ENCODE measurements around the gene ZNF598. TPM values are rescaled to one million over a fixed set of nuclear protein-coding genes. Genes with fewer than 3 reads are reported as not detected.
A peak's percentile ranks its signal among the peaks of the same experiment; 100 is the strongest.

The ZNF598 gene
- total RNA-seq, 2 experiments from 2014 or later = 75.1 to 75.9 TPM

DNA sequence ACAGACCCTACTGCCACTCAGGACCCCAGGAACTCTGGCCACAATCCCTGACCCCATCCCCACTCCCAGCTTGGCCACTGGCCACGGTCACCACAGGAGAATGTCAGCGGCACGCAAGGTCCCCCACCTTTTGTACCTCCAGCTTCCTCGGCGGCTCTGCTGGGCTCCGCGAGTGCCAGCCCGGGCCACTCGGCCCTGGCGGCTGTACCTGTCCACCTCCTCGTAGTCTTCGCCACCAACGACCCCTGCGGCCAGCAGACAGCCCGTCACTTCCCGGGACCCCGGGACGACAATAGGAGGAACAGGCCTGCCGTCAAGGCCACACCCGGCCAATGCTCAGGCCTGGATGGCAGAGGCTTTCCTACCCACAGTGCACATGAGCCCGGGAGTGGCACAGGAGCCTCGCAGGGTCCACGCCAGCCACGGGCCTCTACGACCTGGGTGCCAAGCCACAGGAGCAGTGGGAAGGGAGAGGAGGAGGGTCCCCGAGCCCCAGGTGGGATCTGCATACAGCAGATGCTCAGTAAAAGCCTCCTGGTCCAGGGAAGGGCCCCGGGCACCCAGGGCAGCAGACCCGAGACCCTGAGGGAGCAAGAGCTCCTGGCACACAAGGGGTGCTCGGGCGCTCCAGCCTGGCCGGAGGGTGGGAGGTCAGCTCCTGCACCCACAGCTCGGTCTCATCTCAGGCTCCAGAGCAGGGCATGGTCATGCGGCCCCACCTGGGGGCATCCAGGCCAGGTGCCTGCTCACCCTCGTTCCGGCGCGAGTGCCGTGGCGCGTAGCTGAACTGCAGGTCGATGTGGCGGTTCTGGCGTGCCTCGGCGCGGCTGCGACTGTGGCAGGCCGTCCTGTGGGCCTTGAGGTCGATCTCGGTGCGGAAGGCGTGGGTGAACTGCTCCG, 7.9 kb downstream of the ZNF598 start:
- H3K36me3 Mint-ChIP-seq (ENCODE audit: low read depth) = peaks cover 31% of the 10 kb centered on the region
- peaks cover 23% of the 10 kb centered on the region for H3K4me1 Mint-ChIP-seq (ENCODE audit: low read depth)
- DNase-seq = no peak
- H3K27ac Mint-ChIP-seq = no peak overlapping the region
- no peaks in the 10 kb centered on the region for H3K9me3 Mint-ChIP-seq (ENCODE audit: insufficient read depth)
- no peak for ATAC-seq
- no peak overlapping the region for H3K4me3 Mint-ChIP-seq
- POLR2A ChIA-PET = interaction anchor here (1.2 to 1.3 kb wide), 2 partner anchors 14 to 154 kb away, joined by 3 read pairs; partner anchors contain the start of gene TRAF7
- CTCF ChIA-PET = interaction anchor here (3.1 kb wide), 1 partner anchor 153 kb away, joined by 14 read pairs; the partner anchor contains the start of gene TRAF7
- H3K27me3 Mint-ChIP-seq (ENCODE audit: low read depth) = no peaks in the 10 kb centered on the region

DNA sequence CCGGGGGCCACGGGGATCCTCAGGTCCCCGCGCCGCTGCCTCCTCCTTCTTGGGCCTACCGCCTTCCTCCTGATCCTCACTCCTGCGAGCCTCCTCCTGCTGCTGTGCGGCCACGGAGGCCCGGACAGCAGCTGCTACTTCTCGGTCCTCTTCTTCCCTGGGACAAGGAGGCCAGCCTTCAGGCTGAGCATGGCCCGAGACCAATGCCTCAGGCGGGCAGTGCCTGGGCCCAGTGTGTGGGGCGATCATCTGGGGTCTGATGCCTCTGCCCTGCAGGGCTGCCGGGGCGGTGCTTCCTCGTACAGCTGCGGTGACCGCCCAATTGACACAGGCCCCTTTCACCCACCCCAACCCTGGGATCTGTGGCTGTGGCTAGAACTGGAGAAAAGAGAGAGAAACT, 8.6 kb downstream of the ZNF598 start:
- Mint-ChIP-seq H3K36me3 (ENCODE audit: low read depth) (peaks cover 29% of the 10 kb centered on the region), H3K27me3 (ENCODE audit: low read depth) (no peaks in the 10 kb centered on the region), H3K4me3 (no peak overlapping the region), H3K9me3 (ENCODE audit: insufficient read depth) (no peaks in the 10 kb centered on the region), H3K4me1 (ENCODE audit: low read depth) (peaks cover 23% of the 10 kb centered on the region), H3K27ac (no peak overlapping the region)
- POLR2A ChIA-PET = interaction anchor here (1.3 to 1.4 kb wide), 2 partner anchors 13 to 36 kb away, joined by 3 to 5 read pairs; partner anchors contain the start of gene RPS2
- no peak for ATAC-seq
- CTCF ChIA-PET = interaction anchor here (1.3 kb wide), 1 partner anchor 139 kb away, joined by 5 read pairs; no protein-coding TSS in a partner anchor
- no peak for DNase-seq

DNA sequence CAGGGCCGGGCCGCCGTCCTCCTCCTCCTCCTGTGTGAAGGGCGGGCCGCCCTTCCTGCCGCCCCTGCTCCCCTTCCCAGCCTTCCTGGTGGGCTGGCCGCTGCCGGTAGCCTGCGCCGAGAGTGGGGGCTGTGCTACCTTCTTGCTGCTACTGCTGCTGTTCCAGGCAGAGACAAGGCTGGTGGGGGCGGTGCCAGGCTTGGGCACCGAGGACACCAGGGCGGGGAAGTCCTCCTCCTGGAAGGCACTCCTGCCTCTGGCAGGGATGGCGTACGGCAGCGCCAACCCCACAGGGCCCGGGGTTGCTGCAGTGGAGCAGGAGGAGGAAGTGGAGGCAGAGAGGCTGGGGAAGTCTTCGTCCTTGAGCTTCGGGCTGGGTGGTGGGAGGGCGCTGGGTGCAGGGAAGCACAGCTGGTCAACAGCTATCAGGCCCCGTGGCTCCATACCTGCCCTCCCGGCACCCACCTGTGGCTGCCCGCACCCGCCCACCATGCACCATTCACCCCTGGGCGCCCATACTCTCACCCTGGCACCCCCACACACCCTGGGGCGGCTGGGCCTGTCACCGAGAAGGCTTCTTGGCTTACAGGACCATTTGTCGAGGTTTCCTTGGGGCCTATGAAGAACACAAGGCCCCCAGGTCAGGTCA, 9.6 kb downstream of the ZNF598 start:
- CTCF ChIA-PET = interaction anchor here (1.3 kb wide), 1 partner anchor 140 kb away, joined by 5 read pairs; no protein-coding TSS in a partner anchor
- ATAC-seq (no peak), DNase-seq (no peak)
- POLR2A ChIA-PET = interaction anchor here (1.3 to 1.4 kb wide), 2 partner anchors 12 to 35 kb away, joined by 3 to 5 read pairs; partner anchors contain the start of gene RPS2
- Mint-ChIP-seq H3K27me3 (ENCODE audit: low read depth) (no peaks in the 10 kb centered on the region), H3K27ac (no peak overlapping the region), H3K4me1 (ENCODE audit: low read depth) (peaks cover 18% of the 10 kb centered on the region), H3K4me3 (no peak overlapping the region), H3K36me3 (ENCODE audit: low read depth) (peaks cover 33% of the 10 kb centered on the region), H3K9me3 (ENCODE audit: insufficient read depth) (no peaks in the 10 kb centered on the region)

DNA sequence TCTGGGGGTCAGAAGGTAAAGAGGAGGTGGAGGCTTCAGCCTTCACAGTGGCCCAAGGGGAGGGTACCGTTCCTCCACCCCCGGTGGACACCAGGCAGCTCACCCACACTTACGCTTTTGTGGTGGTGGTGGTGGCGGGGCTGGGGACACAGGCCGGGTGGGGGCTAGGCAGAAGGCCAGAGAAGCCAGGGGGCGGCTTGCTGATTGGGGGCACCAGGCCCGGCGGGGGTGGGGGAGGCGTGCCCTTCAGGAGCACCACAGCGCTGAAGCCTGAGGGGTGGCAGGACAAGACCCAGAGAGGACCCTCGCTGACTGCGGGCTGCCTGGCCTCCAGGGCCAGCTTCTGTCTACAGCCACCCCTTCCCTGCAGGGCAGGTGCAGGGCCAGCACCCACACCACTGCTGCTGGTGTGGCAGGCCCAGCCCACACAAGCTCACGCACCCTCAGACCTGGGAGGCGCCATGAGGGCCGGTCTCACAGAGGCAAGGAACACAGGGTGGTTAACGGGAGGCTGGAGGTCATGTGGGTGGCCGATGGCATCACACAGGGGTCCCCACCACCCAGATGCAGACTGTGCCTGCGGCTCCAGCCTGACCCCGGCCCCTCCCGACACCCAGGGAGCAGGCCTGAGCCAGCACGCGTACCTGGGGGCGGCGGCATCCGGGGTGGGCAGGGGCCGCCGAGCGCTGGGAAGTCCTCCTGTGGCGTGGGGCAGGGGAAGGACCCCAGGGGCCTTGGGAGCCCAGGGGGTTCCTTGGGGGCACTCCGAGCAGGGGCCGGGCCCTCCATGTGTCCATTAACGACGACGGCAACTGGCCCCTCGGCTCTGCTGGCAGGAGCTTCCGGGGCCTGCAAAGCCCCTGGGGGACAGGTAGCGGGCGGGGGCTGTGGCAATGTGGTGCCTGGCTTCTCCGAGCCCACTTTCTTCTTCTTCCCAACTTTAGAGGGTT, 10.5 kb downstream of the ZNF598 start:
- H3K4me1 Mint-ChIP-seq (ENCODE audit: low read depth) = peaks cover 16% of the 10 kb centered on the region
- CTCF ChIA-PET = no interaction called here
- POLR2A ChIA-PET = no interaction called here
- H3K9me3 Mint-ChIP-seq (ENCODE audit: insufficient read depth) = no peaks in the 10 kb centered on the region
- ATAC-seq (no peak), DNase-seq (no peak)
- H3K27ac Mint-ChIP-seq = no peak overlapping the region
- no peak overlapping the region for H3K4me3 Mint-ChIP-seq
- peaks cover 31% of the 10 kb centered on the region for H3K36me3 Mint-ChIP-seq (ENCODE audit: low read depth)
- H3K27me3 Mint-ChIP-seq (ENCODE audit: low read depth) = no peaks in the 10 kb centered on the region

DNA sequence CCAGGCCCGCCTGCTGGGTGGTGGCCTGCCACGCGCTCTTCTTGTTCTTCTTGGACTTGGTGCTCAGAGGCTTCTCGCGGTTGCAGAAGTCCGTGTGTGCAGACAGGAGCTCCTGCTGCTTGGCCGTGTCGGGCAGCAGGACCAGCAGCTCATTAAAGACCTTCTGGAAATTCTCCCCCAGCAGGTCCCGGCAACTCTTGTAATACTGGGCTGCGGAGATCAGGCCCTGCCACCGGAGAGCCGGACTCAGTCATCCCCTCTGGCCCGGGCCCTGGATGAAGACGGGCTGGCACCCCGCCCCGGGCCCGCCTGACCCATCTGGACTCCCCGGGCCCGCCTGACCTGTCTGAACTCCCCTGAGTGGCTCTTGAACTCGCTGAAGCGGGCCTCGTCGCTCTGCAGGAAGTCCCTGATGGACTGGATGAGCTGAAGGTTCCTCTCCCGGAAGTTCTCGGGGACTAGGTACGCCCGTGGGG, 11.2 kb downstream of the ZNF598 start:
- Mint-ChIP-seq H3K27ac (no peak overlapping the region), H3K9me3 (ENCODE audit: insufficient read depth) (no peaks in the 10 kb centered on the region), H3K4me3 (no peak overlapping the region), H3K36me3 (ENCODE audit: low read depth) (peaks cover 31% of the 10 kb centered on the region), H3K27me3 (ENCODE audit: low read depth) (no peaks in the 10 kb centered on the region), H3K4me1 (ENCODE audit: low read depth) (peaks cover 15% of the 10 kb centered on the region)
- DNase-seq (no peak), ATAC-seq (no peak)
- ChIA-PET POLR2A (no interaction called here), CTCF (no interaction called here)

DNA sequence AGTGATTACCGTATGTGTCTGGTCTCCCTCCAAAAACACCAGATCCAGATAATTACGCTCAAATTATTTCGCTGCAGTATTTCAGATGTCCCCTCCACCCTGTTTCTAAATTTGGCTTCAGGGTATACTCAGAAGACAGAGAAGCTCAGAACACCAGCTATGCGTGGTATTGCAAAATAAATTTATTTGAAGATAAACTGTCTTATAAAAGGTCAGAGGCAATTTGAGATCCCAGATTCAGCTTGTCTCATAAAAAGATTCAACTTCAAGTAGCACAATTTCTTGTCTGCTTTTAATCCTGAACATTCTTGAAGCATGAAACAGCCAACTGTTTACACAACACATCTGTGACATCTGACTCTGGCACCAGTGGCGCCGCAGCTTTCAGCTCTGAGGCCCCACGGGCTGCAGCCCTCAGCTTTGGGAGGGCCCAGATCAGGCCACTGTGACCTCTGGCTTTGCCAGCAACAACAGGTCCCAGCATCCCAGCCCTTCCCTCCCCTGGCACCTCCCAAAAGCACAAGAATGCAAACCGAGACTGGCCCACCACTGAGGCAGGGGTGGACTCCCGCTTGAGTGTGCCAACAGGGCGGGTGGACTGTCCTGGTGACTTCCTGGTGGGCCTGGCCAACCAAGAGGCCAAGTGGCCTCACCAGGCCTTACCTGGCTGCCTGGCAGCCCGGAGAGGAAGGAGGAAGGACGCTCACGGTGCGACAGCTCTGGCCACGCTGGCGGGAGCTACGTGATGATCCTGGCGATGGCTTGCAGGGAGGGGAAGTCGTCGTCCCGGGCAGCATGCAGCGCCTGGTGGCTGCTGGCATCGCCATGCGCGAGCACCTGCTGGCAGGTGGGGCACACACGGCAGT, 11.9 kb downstream of the ZNF598 start:
- no peak overlapping the region for H3K27ac Mint-ChIP-seq
- ATAC-seq (no peak), DNase-seq (no peak)
- ChIA-PET POLR2A (no interaction called here), CTCF (interaction anchor here (1.8 kb wide), 1 partner anchor 10 kb away, joined by 6 read pairs; no protein-coding TSS in a partner anchor)
- H3K27me3 Mint-ChIP-seq (ENCODE audit: low read depth) = no peaks in the 10 kb centered on the region
- H3K36me3 Mint-ChIP-seq (ENCODE audit: low read depth) = peaks cover 31% of the 10 kb centered on the region
- H3K4me3 Mint-ChIP-seq = no peak overlapping the region
- no peaks in the 10 kb centered on the region for H3K9me3 Mint-ChIP-seq (ENCODE audit: insufficient read depth)
- H3K4me1 Mint-ChIP-seq (ENCODE audit: low read depth) = peaks cover 15% of the 10 kb centered on the region

DNA sequence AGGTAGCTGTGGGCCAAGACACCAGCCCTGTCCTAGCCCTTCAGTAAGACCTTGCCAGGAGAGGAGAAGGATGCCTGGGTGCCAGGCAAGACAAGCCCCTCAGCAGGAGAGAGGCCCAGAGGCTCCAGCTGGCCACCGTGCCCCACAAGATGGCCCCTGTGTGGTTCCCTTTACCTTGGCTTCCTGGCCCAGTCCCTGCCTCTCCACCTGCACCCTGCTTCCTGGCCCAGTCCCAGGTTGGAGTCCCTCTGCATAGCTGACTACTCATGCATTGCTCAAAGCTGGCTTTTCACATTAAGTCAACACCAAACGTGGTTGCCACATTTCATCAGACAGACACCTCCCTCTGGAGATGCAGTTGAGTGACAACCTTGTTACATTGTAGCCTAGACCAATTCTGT, 15.9 kb downstream of the ZNF598 start:
- CTCF ChIA-PET = interaction anchor here (1.3 kb wide), 1 partner anchor 10 kb away, joined by 14 read pairs; no protein-coding TSS in a partner anchor
- Mint-ChIP-seq H3K4me3 (no peak overlapping the region), H3K27me3 (ENCODE audit: low read depth) (peaks cover 7% of the 10 kb centered on the region), H3K36me3 (ENCODE audit: low read depth) (peaks cover 15% of the 10 kb centered on the region), H3K4me1 (ENCODE audit: low read depth) (peaks cover 33% of the 10 kb centered on the region), H3K9me3 (ENCODE audit: insufficient read depth) (no peaks in the 10 kb centered on the region), H3K27ac (peak overlapping the region; percentile 35)
- POLR2A ChIA-PET = interaction anchor here (0.6 to 6.5 kb wide), 4 partner anchors 11 to 1325 kb away, joined by 3 to 44 read pairs (median 4); partner anchors contain the start of gene RPS2
- DNase-seq (no peak), ATAC-seq (no peak)

DNA sequence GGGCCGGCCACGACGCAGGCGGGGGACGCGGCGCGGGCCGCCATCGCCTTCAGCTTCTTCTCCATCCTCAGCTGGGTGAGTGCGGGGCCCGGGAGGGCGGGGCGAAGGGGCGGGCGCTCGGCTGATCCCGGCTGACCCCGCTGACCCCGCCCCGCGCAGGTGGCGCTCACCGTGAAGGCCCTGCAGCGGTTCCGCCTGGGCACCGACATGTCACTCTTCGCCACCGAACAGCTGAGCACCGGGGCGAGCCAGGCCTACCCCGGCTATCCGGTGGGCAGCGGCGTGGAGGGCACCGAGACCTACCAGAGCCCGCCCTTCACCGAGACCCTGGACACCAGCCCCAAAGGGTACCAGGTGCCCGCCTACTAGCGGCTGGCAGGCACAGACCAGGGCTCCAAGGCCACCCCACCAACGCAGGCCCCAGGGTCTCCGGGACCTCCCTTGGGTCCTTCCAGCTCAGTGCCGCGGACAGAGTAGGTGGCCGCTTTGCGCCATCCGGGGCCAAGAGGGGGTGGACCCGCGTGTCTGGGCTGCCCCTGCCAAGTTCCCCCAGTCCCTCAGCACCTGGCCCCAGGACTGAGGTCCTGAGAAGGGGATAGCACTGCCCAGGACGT, 16.8 kb downstream of the ZNF598 start:
- POLR2A ChIA-PET = interaction anchor here (0.5 to 6.5 kb wide), 4 partner anchors 17 to 412 kb away, joined by 3 to 44 read pairs (median 4); partner anchors contain the start of genes RPS2 and ZNF598
- Mint-ChIP-seq H3K4me3 (no peak overlapping the region), H3K4me1 (ENCODE audit: low read depth) (peaks cover 33% of the 10 kb centered on the region), H3K27ac (no peak overlapping the region), H3K36me3 (ENCODE audit: low read depth) (peaks cover 13% of the 10 kb centered on the region), H3K9me3 (ENCODE audit: insufficient read depth) (no peaks in the 10 kb centered on the region), H3K27me3 (ENCODE audit: low read depth) (peaks cover 10% of the 10 kb centered on the region)
- ATAC-seq = no peak
- DNase-seq = no peak
- CTCF ChIA-PET = interaction anchor here (1.1 to 3.1 kb wide), 2 partner anchors 11 to 147 kb away, joined by 6 to 21 read pairs; no protein-coding TSS in a partner anchor

DNA sequence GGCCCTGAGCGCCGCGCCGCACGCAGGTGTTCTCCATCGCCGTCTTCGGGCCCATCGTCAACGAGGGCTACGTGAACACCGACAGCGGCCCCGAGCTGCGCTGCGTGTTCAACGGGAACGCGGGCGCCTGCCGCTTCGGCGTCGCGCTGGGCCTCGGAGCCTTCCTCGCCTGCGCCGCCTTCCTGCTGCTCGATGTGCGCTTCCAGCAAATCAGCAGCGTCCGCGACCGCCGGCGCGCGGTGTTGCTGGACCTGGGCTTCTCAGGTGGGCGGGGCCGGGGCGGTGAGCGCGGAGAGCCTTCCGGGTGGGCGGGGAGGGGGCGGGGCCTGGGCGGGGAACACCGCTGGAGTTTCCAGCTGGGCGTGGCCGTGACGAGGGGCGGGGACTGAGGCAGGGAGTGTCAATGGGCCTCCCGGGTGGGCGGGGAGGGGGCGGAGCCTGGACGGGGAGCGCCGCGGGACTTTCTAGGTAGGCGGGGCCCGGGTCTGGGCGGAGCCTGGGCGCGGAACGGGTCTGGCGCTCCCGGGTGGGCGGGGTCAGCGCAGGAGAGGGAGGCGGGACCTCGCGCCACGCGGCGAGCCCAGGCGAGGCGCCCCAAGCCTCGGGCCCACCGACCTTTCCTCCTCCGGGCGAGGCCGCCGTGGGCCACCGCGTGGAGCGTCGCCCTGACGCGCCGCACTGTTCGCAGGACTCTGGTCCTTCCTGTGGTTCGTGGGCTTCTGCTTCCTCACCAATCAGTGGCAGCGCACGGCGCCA, 17.5 kb downstream of the ZNF598 start:
- Mint-ChIP-seq H3K4me1 (ENCODE audit: low read depth) (peaks cover 30% of the 10 kb centered on the region), H3K4me3 (peak overlapping the region; percentile 69), H3K36me3 (ENCODE audit: low read depth) (peaks cover 10% of the 10 kb centered on the region), H3K9me3 (ENCODE audit: insufficient read depth) (no peaks in the 10 kb centered on the region), H3K27ac (no peak overlapping the region), H3K27me3 (ENCODE audit: low read depth) (peaks cover 10% of the 10 kb centered on the region)
- ATAC-seq (peak; percentile 78), DNase-seq (peak; percentile 97)
- ChIA-PET POLR2A (interaction anchor here (0.5 to 6.5 kb wide), 5 partner anchors 17 to 411 kb away, joined by 3 to 44 read pairs (median 4); partner anchors contain the start of genes RPS2, TBL3, TRAF7 and ZNF598), CTCF (interaction anchor here (1.1 to 3.1 kb wide), 2 partner anchors 11 to 148 kb away, joined by 6 to 21 read pairs; no protein-coding TSS in a partner anchor)

Measured in activated CD8-positive, alpha-beta T cell treated with anti-CD3 and anti-CD28 coated beads, Interleukin-2, amount 10 ng/mL, durations not matched to agents 7 days and 5 days (primary cell).